ENCODE results near the gene PCDHGB4.
"Not testable (repeated sequence)": the region's sequence is repeated elsewhere in the genome, so short reads cannot be mapped to it uniquely, and the experiment has no call there.

The PCDHGB4 gene

GRCh38 chr5:141432726-141433125 lies 45.2 kb downstream of the PCDHGB4 start:
- not testable (repeated sequence) for FAIRE-seq

DNA sequence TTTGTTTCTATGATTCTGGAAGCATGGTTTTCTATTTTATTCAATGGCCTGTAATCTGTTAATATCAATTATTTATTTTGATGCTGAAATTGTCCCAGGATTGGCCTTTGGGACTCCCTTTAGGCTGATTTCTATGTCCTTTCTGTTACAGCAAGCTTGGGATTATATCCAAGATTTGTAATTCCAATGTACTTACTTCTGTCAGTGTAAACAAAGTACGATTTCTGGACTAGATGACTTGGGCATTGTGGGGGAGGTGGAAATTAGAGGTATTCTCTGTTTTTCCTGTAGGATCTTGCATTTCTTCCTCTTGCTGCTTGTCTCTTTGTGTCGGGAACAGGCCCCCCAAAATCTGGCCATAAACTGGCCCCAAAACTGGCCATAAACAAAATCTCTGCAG lies 46.5 kb downstream of the PCDHGB4 start:
- no peak for FAIRE-seq

GRCh38 chr5:141437221-141437620 lies 49.7 kb downstream of the PCDHGB4 start:
- no peak for FAIRE-seq

DNA sequence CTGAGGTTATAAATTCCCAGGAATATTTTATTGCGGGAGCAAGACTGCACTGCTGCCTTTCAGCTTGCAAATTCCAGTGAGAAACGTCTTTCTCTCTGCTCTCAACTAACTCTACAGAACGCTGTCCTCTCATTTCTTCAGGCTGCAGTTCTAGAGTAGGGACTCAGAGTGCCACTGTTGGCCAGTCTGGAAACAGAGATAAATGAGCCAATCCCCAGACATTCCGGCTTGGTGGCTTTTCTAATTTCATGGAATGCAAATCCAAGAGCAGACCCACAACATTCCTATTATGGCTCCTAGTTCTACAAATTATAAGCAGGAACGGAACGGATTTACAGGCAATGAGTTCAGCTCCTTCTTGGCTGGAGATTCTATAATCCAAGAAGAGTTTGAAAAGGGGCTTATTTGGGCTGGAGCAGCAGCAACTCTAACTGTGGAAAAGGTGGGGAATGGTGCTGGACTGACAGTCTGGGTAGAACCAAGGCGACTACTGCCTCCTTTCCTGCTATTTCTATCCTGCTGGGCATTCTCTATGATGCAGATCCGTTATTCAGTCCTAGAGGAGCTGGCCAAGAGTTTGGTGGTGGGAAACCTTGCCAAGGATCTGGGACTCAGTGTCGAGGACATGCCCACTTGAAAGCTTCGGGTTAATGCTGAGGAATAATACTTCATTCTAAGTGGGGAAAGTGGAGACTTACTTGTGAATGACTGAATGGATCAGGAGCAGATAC lies 52.1 kb downstream of the PCDHGB4 start:
- no peak for FAIRE-seq

Measured in G401.6 (cell line).